HFF-Myc (cell line): ENCODE measurements around the gene BCL2L15.

Experiments
- DNase-seq: peaks from one replicate; pipeline ENCODE4 v3.0.0-alpha.2; 2011; ENCODE audit warnings: low read depth; ENCODE audit errors: extremely low read depth
- H3K4me3 ChIP-seq: replicated peaks from 2 replicates; pipeline ENCODE4 v1.5.1; 2011; ENCODE audit warnings: low read depth, mild to moderate bottlenecking, control low read depth, low read length
- CTCF ChIP-seq: IDR thresholded peaks from 2 replicates; pipeline ENCODE4 v1.5.1; 2012; ENCODE audit warnings: mild to moderate bottlenecking, low read depth, low read length, control low read depth; ENCODE audit errors: missing control alignments

The BCL2L15 gene

GRCh38 chr1:113886417-113887401, 672 bp downstream of the BCL2L15 start:
- DNase-seq, result no peak
- no peak for TF ChIP-seq CTCF
- H3K4me3 ChIP-seq, result no peak overlapping the region

GRCh38 chr1:113881661-113882060, 5.7 kb downstream of the BCL2L15 start:
- H3K4me3 ChIP-seq, result no peak overlapping the region
- no peak for DNase-seq
- TF ChIP-seq CTCF, result no peak

- DNase-seq, result no peak
- no peak for TF ChIP-seq CTCF
- no peak overlapping the region for H3K4me3 ChIP-seq
Observed at GRCh38 chr1:113879739-113880038, 7.7 kb downstream of the BCL2L15 start.

- H3K4me3 ChIP-seq, result no peak overlapping the region
- TF ChIP-seq CTCF, result no peak
- no peak for DNase-seq
Observed at GRCh38 chr1:113876176-113876575, 11.2 kb downstream of the BCL2L15 start.

GRCh38 chr1:113875714-113876113, 11.7 kb downstream of the BCL2L15 start:
- no peak overlapping the region for H3K4me3 ChIP-seq
- no peak for DNase-seq
- no peak for TF ChIP-seq CTCF

GRCh38 chr1:113874012-113874879, 13.1 kb downstream of the BCL2L15 start:
- no peak for DNase-seq
- TF ChIP-seq CTCF, result peak; percentile 20
- no peak overlapping the region for H3K4me3 ChIP-seq
